Mesenteric fat pad (tissue), 1 donor: Measurements from ENCODE around the gene SMG6. TPM values are rescaled to one million over a fixed set of nuclear protein-coding genes. Genes with fewer than 3 reads are reported as not detected.

ENCODE experiments used
- DNase-seq: peaks from one replicate; pipeline ENCODE4 v3.0.0-alpha.2; 2020; ENCODE audit warnings: low spot score
- total RNA-seq: library from RNA; stranded (reverse); fragmentation: NEBNext Ultra II Directional; extraction: Animal tissue kit (Norgen Biotek cat#: 25700); gene quantifications from one replicate; pipeline ENCODE4 v1.2.1, GENCODE V29; 2021
- donor health status: DM: yes; HTN: yes; CAD: no.

The SMG6 gene
- total RNA-seq, 1 donor from 2014 or later, result 31.9 TPM

- DNase-seq, result no peak
Measured at GRCh38 chr17:2084036-2084765, 219.4 kb downstream of the SMG6 start.

DNA sequence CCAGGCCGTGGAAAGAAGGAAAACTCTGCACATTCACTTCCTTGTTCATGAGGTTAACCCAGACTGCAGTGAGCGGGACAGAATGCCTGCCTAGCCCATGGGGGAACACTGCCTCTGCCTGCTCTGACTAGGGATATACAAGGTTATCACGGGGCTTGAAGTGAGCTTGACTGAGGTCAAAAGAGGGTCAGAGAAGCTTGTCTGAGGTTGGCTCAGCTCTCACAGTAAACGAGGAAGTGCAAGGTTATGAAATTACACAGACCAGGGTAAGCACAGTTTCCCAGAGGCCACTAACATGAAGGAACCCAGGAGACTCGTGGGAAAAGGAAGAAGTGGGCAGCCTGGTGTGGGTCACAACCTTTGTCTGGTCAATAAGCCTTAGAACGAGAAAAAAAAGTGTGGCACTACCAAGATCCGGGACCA, 220.0 kb downstream of the SMG6 start:
- no peak for DNase-seq

DNA sequence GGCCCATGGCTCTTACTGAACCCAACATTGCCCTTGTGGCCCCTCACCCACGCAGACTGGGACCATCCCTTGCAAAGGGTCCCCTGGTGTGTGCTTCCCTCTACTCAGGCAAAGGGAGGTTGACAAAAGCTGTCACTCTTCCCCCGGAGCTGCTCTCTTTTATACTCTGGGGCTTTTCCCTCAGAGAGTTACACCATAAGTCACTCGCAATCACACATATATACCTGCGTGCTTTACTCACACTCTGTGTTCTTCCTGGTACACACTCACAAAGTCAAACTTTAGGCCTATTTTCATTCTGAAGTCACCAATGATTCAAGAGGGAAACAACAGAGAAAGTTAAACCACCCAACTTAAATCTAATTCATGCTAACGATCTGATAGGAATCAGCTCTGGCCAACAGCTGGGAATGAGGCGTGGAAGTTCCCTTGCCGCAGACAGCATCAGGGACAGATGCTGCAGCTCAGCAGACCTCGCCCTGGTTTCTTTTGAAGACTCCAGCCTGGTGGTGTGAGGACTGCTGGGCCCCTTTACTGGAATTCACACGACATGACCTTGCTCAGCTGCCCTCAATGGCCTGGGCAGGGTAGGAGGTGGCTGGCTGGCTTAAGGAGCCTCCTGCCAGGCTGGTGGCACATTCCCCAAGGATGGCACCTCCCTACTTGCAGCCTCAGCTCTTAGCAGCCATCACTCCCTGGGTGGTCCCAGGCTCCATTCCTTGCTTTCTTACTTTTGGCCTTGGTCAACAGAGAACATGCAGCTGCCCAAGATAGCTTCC, 221.4 kb downstream of the SMG6 start:
- DNase-seq, result no peak

DNA sequence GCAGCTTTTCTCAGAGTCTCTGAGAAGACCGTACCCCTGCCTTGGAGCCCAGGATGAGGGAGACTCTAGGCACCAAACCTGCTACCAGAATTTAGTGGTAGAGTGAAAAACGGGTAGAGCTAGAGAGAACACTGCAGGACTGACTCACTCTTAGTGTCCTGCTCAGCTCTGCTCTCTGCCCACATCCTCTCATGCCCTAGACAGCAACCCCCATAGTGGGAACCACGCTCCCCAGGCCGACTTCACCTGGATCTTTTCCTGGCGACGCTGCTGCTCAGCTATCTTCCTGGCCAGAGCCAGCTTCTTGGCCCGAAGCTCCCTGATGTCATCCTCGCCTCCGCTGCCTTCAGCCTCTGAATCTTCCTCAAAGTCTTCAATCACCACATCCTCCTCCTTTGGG, 222.0 kb downstream of the SMG6 start:
- no peak for DNase-seq

- no peak for DNase-seq
Measured at GRCh38 chr17:2077040-2077439, 226.5 kb downstream of the SMG6 start.

DNA sequence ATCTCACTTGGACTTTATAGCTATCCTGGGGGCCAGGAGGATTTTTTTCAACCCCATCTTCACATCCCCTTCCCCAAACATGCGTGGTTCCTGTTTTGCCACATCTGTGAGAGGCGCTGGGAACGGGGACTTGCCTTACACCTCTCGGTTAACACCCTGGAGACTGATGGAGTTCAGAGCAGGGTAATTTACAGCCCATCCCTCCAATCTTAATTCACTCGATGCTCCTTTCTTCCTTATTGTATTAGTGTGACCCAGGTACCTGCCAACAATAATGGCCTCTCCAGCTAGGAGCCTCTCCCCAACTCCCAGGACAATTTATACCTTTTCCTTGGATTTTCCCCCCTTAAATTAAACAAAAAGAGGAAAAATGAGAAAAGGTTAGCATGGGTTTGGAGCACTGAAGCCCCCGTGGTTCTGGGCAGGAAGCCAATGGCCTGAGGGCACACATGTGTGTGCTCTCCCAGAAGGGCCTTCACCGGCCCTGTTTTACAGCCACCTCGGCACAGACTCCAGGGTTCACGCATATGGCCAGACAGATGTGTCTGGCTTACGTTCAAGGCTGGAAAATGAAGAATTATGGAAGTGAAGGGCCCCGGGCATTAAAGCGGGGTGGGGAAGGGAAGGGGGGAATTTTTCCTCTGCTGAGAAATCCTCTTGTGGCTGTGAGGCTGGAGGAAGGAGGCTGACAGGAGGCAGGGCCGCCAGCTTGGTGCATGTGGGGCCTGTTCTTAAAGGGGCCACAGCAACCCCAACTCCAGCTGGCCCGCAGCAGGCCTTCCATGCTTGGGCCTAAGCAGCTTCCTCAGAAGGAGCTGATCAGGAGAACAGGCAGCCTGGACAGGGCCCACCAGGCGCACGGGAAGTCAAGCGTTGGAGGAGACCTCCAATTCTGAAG, 227.2 kb downstream of the SMG6 start:
- DNase-seq, result no peak

DNA sequence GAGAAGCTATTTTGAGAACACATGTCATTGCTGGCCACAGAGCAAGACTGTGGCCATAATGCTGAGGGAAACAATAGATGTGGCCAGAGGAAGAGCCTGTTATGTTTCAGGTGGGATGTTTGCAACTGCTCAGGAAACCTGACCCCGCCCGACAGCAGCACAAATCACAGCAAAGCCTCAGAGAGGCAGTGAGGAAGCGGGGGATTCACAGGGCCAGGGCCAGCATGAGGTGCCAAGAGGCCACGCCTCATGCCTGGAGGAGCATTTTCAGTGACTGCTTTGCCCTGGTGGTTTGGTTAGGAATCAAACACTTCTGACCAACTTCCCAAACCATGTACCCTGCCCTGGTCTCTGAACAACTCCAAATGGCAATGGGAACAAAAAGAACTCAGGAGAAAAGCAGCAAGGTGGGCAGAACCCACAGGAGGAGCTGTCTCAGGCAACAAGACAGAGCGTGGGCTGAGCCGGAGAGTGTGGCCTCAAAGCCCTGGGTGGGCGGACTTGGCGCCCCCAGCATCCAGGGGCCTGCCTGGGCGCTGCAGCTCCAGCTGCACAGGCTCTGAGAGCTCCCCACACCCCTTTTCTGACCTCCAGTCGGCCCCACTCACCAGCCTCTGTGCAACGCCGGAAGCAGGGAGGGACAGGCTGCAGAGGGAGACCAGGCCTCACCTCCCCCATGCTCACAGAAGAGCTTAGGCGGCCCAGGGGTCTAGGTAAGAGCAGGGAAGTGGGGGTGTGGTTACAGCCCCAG, 228.1 kb downstream of the SMG6 start:
- no peak for DNase-seq

GRCh38 chr17:2074919-2075318, 228.7 kb downstream of the SMG6 start:
- no peak for DNase-seq

DNA sequence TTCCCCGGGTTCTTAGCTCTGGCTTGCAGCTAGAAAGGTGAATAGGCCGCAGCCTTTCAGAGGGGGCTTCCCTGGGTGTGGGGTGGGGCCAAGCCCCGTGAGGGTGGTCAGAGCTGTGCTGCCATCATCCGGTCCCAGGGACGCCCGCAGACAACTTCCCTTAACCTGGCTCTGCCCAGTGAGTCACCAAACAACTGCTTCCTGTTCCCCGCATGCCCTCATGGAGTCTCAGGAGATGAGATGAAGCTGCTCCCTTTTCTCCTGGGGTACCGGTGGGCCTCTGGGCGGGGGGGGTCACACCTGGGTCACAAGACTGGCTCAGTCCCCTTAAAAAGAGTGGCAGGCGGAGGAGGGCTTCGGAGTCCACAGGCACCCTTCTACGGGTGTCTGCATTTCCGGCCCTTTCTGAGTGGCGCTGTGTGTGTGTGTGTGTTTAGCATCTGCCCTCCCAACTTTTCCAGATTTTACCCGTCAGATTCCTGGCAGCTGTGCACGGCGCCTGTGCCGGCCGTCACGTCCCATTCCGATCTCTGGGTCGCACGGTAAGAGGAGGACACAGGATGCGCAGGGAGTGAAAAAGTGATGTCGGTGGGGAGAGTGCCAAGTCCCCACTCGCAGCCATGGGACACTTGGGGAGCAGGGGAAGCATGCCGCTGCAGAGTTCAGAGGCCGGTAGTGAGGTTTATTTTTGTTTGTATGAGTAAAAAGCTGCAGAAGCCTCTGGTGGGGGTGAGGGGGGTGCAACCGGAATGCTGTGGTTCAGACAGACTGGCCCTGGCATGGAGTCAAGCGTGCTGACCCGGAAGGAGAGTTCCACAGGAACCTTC, 231.9 kb downstream of the SMG6 start:
- DNase-seq, result no peak

DNA sequence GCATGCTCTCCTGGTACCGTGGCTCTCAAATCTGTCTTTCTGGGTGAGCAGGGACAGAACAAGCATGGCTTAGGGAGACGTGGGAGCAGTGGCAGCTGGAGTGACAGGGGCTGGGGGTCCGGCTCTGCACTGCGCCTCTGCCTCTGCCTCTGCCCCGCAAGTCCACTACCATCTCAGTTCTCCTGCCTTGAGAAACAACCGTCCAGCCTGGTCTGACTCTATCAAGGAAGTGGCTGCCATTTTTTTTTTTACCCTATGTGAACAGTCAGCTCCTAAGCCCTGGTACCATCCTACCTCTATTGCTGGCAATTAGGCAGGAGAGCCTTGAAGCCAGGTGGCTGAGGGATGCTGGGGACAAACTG, 232.6 kb downstream of the SMG6 start:
- DNase-seq, result no peak

DNA sequence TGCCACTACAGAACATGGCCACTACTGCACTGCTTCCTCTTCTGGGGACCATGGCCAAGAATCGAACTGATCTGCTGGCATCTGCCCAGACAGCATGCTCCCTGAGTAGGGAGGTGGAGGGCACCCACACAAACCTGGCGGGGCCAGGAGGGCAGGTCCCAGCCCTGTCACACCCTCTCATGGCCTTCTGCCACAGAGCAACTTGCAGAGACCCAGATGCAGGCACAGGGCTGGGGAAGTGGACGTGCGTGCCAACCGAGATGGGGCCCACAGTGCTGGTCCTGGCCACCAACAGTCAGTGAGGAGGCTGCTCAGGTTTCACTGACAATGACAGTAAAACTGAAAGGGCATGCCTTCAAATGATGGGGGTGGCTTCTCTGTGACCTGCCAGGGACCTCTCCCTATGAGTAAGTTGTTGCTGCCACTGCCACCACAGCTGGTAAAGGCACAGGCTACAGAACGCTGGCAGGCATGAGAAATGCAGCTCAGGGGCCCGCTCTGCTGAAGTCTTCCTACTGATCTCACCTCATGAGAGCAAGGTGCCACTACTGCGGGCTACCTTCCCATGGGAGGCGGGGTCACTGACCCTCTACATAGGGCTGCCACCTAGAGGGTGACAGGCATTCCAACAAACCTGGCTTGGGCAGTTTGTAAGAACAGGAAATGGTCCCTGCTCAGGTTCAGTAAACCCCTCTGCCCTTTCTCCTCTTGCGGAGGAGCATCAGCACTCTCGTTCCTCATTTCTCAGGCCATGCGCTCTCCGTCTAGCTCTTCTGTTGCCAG, 233.2 kb downstream of the SMG6 start:
- no peak for DNase-seq

GRCh38 chr17:2068519-2069051, 235.0 kb downstream of the SMG6 start:
- no peak for DNase-seq

- no peak for DNase-seq
Measured at GRCh38 chr17:2068031-2068518, 235.5 kb downstream of the SMG6 start.

GRCh38 chr17:2067608-2068024, 236.0 kb downstream of the SMG6 start:
- DNase-seq, result no peak

- no peak for DNase-seq
Measured at GRCh38 chr17:2067048-2067561, 236.5 kb downstream of the SMG6 start.

- DNase-seq, result no peak
Measured at GRCh38 chr17:2065949-2066400, 237.6 kb downstream of the SMG6 start.

DNA sequence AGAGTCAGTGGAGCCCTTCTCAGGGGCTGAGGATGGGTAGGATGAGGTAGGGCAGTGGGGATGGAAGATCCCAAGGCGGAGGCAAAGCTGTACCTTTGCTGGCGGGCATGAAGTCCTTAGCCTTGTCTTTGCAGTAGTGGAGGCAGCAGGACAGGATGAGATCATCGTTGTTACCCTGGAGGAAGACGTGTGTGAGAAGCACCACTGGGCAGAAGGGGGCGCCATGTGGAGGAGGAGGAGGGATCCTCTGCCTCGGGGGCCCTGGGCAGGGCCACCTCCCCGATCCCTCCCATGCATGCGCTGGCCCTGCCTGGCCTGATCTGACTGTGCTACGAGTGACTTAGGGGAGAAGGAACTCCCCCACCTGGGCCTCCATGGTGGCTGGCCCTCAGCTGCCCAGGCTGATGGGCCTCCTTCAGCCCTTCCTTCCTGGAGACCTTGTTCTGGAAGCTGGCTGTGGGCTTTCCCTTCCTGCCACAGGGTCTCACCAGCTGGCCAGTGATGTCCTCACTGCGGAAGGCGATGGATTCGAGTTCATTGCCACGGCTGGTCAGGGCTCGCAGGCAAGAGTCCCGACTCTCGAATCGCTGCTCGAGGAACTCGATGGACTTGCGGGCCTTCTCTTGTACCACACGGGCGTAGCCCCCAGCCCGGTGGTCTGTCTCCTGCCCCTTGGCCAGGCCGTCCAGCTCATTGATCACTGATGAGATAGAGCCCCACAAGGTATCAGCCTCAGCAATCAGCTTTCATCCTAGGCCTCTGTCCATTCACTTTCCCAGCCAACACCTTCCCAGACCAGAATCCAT, 238.4 kb downstream of the SMG6 start:
- DNase-seq, result no peak

- DNase-seq, result no peak
Measured at GRCh38 chr17:2064520-2064971, 239.0 kb downstream of the SMG6 start.
